Activated T-helper 17 cell treated with anti-CD3 and anti-CD28 coated beads, Interleukin-2, amount 50 U/mL, for 72 hours (primary cell): Measurements from ENCODE around the gene ADAMTS13. TPM values are rescaled to one million over a fixed set of nuclear protein-coding genes. Genes with fewer than 3 reads are reported as not detected.
"Not testable (repeated sequence)": the region's sequence is repeated elsewhere in the genome, so short reads cannot be mapped to it uniquely, and the experiment has no call there.

ENCODE experiments used
- ATAC-seq: fragments of 150-1000 bp; cut with Tn5 transposase; replicated peaks from 2 replicates; pipeline ENCODE4 v1.10.0; 2021; ENCODE audit warnings: mild to moderate bottlenecking, moderate library complexity
- H3K27ac Mint-ChIP-seq: one replicate; pipeline ENCODE4 v1.8.0; 2022; ENCODE audit warnings: mixed read lengths
- H3K27me3 Mint-ChIP-seq: one replicate; pipeline ENCODE4 v1.8.0; 2022; ENCODE audit warnings: mixed read lengths
- H3K36me3 Mint-ChIP-seq: one replicate; pipeline ENCODE4 v1.8.0; 2022; ENCODE audit warnings: low read depth, mild to moderate bottlenecking, mixed read lengths
- H3K4me1 Mint-ChIP-seq: one replicate; pipeline ENCODE4 v1.8.0; 2022; ENCODE audit warnings: mixed read lengths
- H3K4me3 Mint-ChIP-seq: one replicate; pipeline ENCODE4 v1.8.0; 2022; ENCODE audit warnings: mild to moderate bottlenecking, mixed read lengths
- H3K9me3 Mint-ChIP-seq: one replicate; pipeline ENCODE4 v1.8.0; 2022; ENCODE audit warnings: mixed read lengths
- total RNA-seq, 2 donors: library from RNA; stranded (reverse); gene quantifications; one replicate each; pipeline ENCODE4 v1.2.3, GENCODE V29; 2022

The ADAMTS13 gene
- total RNA-seq, 2 donors from 2014 or later: 1.2 to 3.9 TPM

- ATAC-seq: no peak
- no peaks in the 10 kb centered on the region for H3K36me3 Mint-ChIP-seq
- no peaks in the 10 kb centered on the region for H3K4me1 Mint-ChIP-seq
- H3K9me3 Mint-ChIP-seq: no peaks in the 10 kb centered on the region
- H3K27me3 Mint-ChIP-seq: peaks cover 3% of the 10 kb centered on the region
- H3K27ac Mint-ChIP-seq: no peak overlapping the region
- no peak overlapping the region for H3K4me3 Mint-ChIP-seq
These were observed 36.7 kb upstream of the ADAMTS13 start for GRCh38 chr9:133385452-133385851.

GRCh38 chr9:133386338-133386737 lies 35.8 kb upstream of the ADAMTS13 start:
- Mint-ChIP-seq H3K4me1 (no peaks in the 10 kb centered on the region), H3K9me3 (no peaks in the 10 kb centered on the region), H3K27me3 (peaks cover 6% of the 10 kb centered on the region), H3K4me3 (no peak overlapping the region), H3K27ac (no peak overlapping the region), H3K36me3 (no peaks in the 10 kb centered on the region)
- no peak for ATAC-seq

GRCh38 chr9:133387680-133388079 lies 34.5 kb upstream of the ADAMTS13 start:
- ATAC-seq: no peak
- Mint-ChIP-seq H3K9me3 (no peaks in the 10 kb centered on the region), H3K27me3 (peaks cover 6% of the 10 kb centered on the region), H3K4me3 (no peak overlapping the region), H3K27ac (no peak overlapping the region), H3K36me3 (no peaks in the 10 kb centered on the region), H3K4me1 (no peaks in the 10 kb centered on the region)

GRCh38 chr9:133389025-133389557 lies 33.1 kb upstream of the ADAMTS13 start:
- H3K27me3 Mint-ChIP-seq: peaks cover 6% of the 10 kb centered on the region
- no peak overlapping the region for H3K27ac Mint-ChIP-seq
- H3K36me3 Mint-ChIP-seq: no peaks in the 10 kb centered on the region
- no peaks in the 10 kb centered on the region for H3K4me1 Mint-ChIP-seq
- no peak for ATAC-seq
- no peaks in the 10 kb centered on the region for H3K9me3 Mint-ChIP-seq
- H3K4me3 Mint-ChIP-seq: no peak overlapping the region

- Mint-ChIP-seq H3K27ac (no peak overlapping the region), H3K36me3 (no peaks in the 10 kb centered on the region), H3K4me3 (no peak overlapping the region), H3K4me1 (no peaks in the 10 kb centered on the region), H3K27me3 (peaks cover 6% of the 10 kb centered on the region), H3K9me3 (no peaks in the 10 kb centered on the region)
- no peak for ATAC-seq
These were observed 32.6 kb upstream of the ADAMTS13 start for GRCh38 chr9:133389562-133389961.

GRCh38 chr9:133390713-133391112 lies 31.5 kb upstream of the ADAMTS13 start:
- H3K27ac Mint-ChIP-seq: no peak overlapping the region
- no peaks in the 10 kb centered on the region for H3K4me1 Mint-ChIP-seq
- ATAC-seq: no peak
- no peaks in the 10 kb centered on the region for H3K36me3 Mint-ChIP-seq
- H3K4me3 Mint-ChIP-seq: no peak overlapping the region
- peaks cover 6% of the 10 kb centered on the region for H3K27me3 Mint-ChIP-seq
- H3K9me3 Mint-ChIP-seq: no peaks in the 10 kb centered on the region

GRCh38 chr9:133391449-133391848 lies 30.7 kb upstream of the ADAMTS13 start:
- ATAC-seq, H3K4me3 Mint-ChIP-seq, H3K27me3 Mint-ChIP-seq, H3K9me3 Mint-ChIP-seq, H3K4me1 Mint-ChIP-seq, H3K36me3 Mint-ChIP-seq, H3K27ac Mint-ChIP-seq: not testable (repeated sequence)

- not testable (repeated sequence) for H3K4me1 Mint-ChIP-seq, H3K27me3 Mint-ChIP-seq, H3K9me3 Mint-ChIP-seq, ATAC-seq, H3K27ac Mint-ChIP-seq, H3K4me3 Mint-ChIP-seq, H3K36me3 Mint-ChIP-seq
These were observed 29.9 kb upstream of the ADAMTS13 start for GRCh38 chr9:133392308-133392707.

- Mint-ChIP-seq H3K27ac (no peak overlapping the region), H3K27me3 (peaks cover 6% of the 10 kb centered on the region), H3K4me1 (no peaks in the 10 kb centered on the region), H3K36me3 (no peaks in the 10 kb centered on the region), H3K9me3 (no peaks in the 10 kb centered on the region), H3K4me3 (no peak overlapping the region)
- no peak for ATAC-seq
These were observed 28.8 kb upstream of the ADAMTS13 start for GRCh38 chr9:133393399-133393798.

GRCh38 chr9:133394687-133395271 lies 27.4 kb upstream of the ADAMTS13 start:
- Mint-ChIP-seq H3K27ac (no peak overlapping the region), H3K36me3 (no peaks in the 10 kb centered on the region), H3K4me1 (no peaks in the 10 kb centered on the region), H3K9me3 (no peaks in the 10 kb centered on the region), H3K27me3 (peaks cover 4% of the 10 kb centered on the region), H3K4me3 (no peak overlapping the region)
- ATAC-seq: no peak

- peak; percentile 37 for ATAC-seq
- Mint-ChIP-seq H3K4me1 (no peaks in the 10 kb centered on the region), H3K36me3 (no peaks in the 10 kb centered on the region), H3K4me3 (no peak overlapping the region), H3K27me3 (no peaks in the 10 kb centered on the region), H3K27ac (no peak overlapping the region), H3K9me3 (no peaks in the 10 kb centered on the region)
These were observed 25.2 kb upstream of the ADAMTS13 start for GRCh38 chr9:133396952-133397351.

GRCh38 chr9:133397370-133397769 lies 24.8 kb upstream of the ADAMTS13 start:
- Mint-ChIP-seq H3K27ac (no peak overlapping the region), H3K4me3 (no peak overlapping the region), H3K27me3 (no peaks in the 10 kb centered on the region), H3K36me3 (no peaks in the 10 kb centered on the region), H3K4me1 (no peaks in the 10 kb centered on the region), H3K9me3 (no peaks in the 10 kb centered on the region)
- ATAC-seq: no peak

- H3K36me3 Mint-ChIP-seq: no peaks in the 10 kb centered on the region
- no peak for ATAC-seq
- no peak overlapping the region for H3K27ac Mint-ChIP-seq
- no peak overlapping the region for H3K4me3 Mint-ChIP-seq
- H3K4me1 Mint-ChIP-seq: no peaks in the 10 kb centered on the region
- H3K27me3 Mint-ChIP-seq: no peaks in the 10 kb centered on the region
- H3K9me3 Mint-ChIP-seq: no peaks in the 10 kb centered on the region
These were observed 24.3 kb upstream of the ADAMTS13 start for GRCh38 chr9:133397895-133398294.

GRCh38 chr9:133400292-133400691 lies 21.9 kb upstream of the ADAMTS13 start:
- no peaks in the 10 kb centered on the region for H3K4me1 Mint-ChIP-seq
- H3K9me3 Mint-ChIP-seq: no peaks in the 10 kb centered on the region
- H3K27ac Mint-ChIP-seq: no peak overlapping the region
- H3K4me3 Mint-ChIP-seq: no peak overlapping the region
- no peak for ATAC-seq
- H3K27me3 Mint-ChIP-seq: no peaks in the 10 kb centered on the region
- H3K36me3 Mint-ChIP-seq: peaks cover 13% of the 10 kb centered on the region

GRCh38 chr9:133401588-133401987 lies 20.6 kb upstream of the ADAMTS13 start:
- no peak overlapping the region for H3K4me3 Mint-ChIP-seq
- peaks cover under 1% of the 10 kb centered on the region for H3K4me1 Mint-ChIP-seq
- no peaks in the 10 kb centered on the region for H3K9me3 Mint-ChIP-seq
- H3K27me3 Mint-ChIP-seq: no peaks in the 10 kb centered on the region
- ATAC-seq: no peak
- no peak overlapping the region for H3K27ac Mint-ChIP-seq
- H3K36me3 Mint-ChIP-seq: peaks cover 26% of the 10 kb centered on the region

GRCh38 chr9:133402689-133403088 lies 19.5 kb upstream of the ADAMTS13 start:
- Mint-ChIP-seq H3K9me3 (no peaks in the 10 kb centered on the region), H3K4me1 (peaks cover 8% of the 10 kb centered on the region), H3K27me3 (no peaks in the 10 kb centered on the region), H3K4me3 (no peak overlapping the region), H3K27ac (no peak overlapping the region), H3K36me3 (peaks cover 37% of the 10 kb centered on the region)
- no peak for ATAC-seq
